Measurements from ENCODE around the gene GALNT6. TPM values are rescaled to one million over a fixed set of nuclear protein-coding genes. Genes with fewer than 3 reads are reported as not detected.

Gene GALNT6
- total RNA-seq, 4 donors from 2014 or later, result 5.8 to 14.1 (median 9.3) TPM

DNA sequence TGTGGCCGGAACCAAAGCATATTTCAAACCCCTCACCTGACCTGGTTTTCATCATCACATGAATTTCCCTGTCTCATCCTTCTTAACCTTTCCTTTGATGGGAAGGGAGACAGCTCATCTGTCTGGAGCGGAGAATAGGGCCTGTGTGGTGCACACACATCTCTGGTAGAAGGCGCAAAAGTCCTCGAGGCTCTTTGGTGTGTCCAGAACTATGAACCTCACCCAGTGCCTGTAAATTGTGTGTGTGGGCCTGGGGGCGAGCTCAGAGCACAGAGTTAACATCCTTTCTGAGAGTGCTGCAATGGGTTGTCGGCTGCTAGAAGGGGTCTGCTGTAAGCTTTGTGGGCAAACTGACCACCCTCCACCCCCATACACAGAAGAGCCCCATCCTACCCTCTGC, 749 bp downstream of the GALNT6 start:
- no peak for TF ChIP-seq POLR2A (IDR thresholded peaks at IDR 0.05)
- TF ChIP-seq, protein P1, sequence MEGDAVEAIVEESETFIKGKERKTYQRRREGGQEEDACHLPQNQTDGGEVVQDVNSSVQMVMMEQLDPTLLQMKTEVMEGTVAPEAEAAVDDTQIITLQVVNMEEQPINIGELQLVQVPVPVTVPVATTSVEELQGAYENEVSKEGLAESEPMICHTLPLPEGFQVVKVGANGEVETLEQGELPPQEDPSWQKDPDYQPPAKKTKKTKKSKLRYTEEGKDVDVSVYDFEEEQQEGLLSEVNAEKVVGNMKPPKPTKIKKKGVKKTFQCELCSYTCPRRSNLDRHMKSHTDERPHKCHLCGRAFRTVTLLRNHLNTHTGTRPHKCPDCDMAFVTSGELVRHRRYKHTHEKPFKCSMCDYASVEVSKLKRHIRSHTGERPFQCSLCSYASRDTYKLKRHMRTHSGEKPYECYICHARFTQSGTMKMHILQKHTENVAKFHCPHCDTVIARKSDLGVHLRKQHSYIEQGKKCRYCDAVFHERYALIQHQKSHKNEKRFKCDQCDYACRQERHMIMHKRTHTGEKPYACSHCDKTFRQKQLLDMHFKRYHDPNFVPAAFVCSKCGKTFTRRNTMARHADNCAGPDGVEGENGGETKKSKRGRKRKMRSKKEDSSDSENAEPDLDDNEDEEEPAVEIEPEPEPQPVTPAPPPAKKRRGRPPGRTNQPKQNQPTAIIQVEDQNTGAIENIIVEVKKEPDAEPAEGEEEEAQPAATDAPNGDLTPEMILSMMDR (IDR thresholded peaks at IDR 0.05), result no peak
- DNase-seq, result no peak
- intact Hi-C loops (cut with DNase I), result no loop called here
- 89 to 93% methylated on average over 6 of the region's 6 CpGs for WGBS, 2 donors
- no peaks in the 10 kb centered on the region for H3K9me3 ChIP-seq
- peaks cover 0 to 11% of the 10 kb centered on the region in 2 donors for H3K4me1 ChIP-seq
- H3K27me3 ChIP-seq, result no peaks in the 10 kb centered on the region
- no peak overlapping the region for H3K27ac ChIP-seq
- H3K4me3 ChIP-seq (replicated peaks in 1 of 3), result no peak overlapping the region
- no peaks in the 10 kb centered on the region for H3K36me3 ChIP-seq

DNA sequence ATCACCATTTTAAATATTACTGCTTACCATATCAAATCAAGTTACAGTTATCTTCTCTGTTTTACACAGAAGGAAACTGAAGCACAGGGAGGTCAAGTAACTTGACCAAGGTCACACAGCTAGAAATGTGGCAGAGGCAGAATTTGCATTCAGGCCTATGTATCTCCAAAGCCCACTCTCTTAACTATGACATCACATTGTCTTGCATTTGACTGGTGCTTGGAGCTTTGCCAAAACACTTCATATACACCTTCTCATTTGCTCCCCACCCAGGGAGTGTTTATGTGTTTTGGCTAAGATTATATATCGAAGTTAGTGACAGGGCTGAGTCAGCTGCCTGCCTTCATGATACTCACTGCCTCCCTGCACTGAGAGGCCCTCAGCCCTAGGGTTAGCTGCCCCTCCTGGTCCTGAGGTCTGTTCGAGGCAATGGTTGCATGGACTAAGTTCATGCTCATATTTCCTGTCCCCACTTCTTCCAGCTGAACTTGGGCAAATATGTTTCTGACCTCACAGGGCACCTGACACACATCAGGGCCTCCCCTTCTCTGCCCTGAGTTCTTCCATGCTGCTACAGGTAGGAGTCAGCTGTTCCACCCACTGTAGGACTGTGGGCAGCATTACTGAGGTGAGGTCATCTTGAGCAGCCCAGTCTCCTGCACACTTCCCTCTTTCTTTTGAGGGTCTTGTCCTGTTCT, 1.8 kb downstream of the GALNT6 start:
- H3K4me3 ChIP-seq (replicated peaks in 1 of 3), result no peak overlapping the region
- WGBS, 2 donors, result 77 to 94% methylated on average over 2 of the region's 2 CpGs
- H3K27ac ChIP-seq, result no peak overlapping the region
- TF ChIP-seq, protein P1 (IDR thresholded peaks at IDR 0.05), result no peak
- TF ChIP-seq POLR2A (IDR thresholded peaks at IDR 0.05), result no peak
- intact Hi-C loops (cut with DNase I), result no loop called here
- H3K4me1 ChIP-seq, result peaks cover 0 to 11% of the 10 kb centered on the region in 2 donors
- DNase-seq, result no peak
- no peaks in the 10 kb centered on the region for H3K36me3 ChIP-seq
- H3K27me3 ChIP-seq, result no peaks in the 10 kb centered on the region
- no peaks in the 10 kb centered on the region for H3K9me3 ChIP-seq

DNA sequence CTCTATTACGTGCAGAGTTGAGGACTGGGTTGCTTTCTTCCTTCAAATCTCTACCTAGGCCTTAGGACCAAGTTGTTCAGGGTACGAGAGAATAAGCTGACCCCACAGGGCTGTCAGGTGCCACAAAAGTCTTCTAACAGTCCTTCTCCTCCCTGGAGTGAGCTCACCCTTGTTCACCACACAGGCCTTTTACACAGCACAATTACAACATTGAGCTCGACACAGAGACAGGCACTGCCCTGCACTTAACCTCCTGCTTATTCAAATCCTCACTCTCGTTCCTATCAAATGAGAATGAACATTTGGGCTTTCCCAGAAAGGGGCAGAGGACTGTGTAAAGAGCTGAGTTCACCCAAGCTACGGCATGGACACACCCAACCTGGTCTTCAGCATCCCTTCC, 2.4 kb downstream of the GALNT6 start:
- Histone ChIP-seq H3K36me3 (no peaks in the 10 kb centered on the region), H3K27ac (no peak overlapping the region), H3K9me3 (no peaks in the 10 kb centered on the region), H3K4me3 (replicated peaks in 1 of 3) (no peak overlapping the region), H3K4me1 (peaks cover 0 to 11% of the 10 kb centered on the region in 2 donors), H3K27me3 (no peaks in the 10 kb centered on the region)
- intact Hi-C loops (cut with DNase I), result no loop called here
- whole genome bisulfite sequencing, 2 donors, result 91 to 97% methylated on average over 5 of the region's 5 CpGs
- no peak for DNase-seq
- TF ChIP-seq POLR2A (IDR thresholded peaks at IDR 0.05), result no peak
- TF ChIP-seq, protein P1 (IDR thresholded peaks at IDR 0.05), result no peak

DNA sequence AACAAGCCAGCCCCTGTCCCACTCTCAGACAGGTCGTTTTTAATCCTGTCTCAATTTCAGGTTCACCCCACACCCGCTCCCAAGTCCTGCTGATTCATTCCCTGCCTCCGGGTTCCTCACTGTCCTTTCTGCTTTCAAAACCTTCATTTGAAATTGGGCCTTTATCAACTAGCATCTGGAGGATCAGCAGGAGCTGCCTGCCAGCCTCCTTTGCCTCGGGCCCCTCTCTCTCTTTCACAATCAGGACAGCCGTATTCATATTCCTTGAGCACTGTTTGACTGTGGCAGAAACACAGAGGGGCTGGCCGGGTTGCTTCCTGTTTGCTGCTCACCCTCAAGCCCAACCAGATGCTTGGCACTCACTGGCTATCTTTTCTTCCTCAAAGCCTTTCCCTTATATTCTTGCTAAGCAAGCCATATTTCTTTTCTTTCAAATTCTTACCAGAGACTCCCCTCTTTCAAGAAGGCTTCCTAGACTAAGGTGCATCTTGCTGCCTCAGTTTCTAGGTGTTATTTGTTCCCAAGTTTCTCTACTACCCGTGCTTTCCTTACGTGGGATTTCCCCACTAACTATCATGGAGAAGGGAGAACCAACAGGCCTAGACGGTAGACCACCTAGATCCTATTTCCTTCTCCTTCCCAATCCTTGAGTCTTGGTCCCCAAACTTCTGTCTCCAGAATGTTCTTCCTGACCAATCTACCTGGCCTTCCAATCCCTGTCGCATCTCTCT, 3.0 kb downstream of the GALNT6 start:
- TF ChIP-seq, protein P1 (IDR thresholded peaks at IDR 0.05), result no peak
- whole genome bisulfite sequencing, 2 donors, result 76 to 77% methylated on average over 10 of the region's 10 CpGs
- no peak overlapping the region for H3K27ac ChIP-seq
- H3K36me3 ChIP-seq, result no peaks in the 10 kb centered on the region
- H3K9me3 ChIP-seq, result no peaks in the 10 kb centered on the region
- DNase-seq, result no peak
- peaks cover 0 to 11% of the 10 kb centered on the region in 2 donors for H3K4me1 ChIP-seq
- H3K4me3 ChIP-seq (replicated peaks in 1 of 3), result no peak overlapping the region
- H3K27me3 ChIP-seq, result no peaks in the 10 kb centered on the region
- intact Hi-C loops (cut with DNase I), result no loop called here

DNA sequence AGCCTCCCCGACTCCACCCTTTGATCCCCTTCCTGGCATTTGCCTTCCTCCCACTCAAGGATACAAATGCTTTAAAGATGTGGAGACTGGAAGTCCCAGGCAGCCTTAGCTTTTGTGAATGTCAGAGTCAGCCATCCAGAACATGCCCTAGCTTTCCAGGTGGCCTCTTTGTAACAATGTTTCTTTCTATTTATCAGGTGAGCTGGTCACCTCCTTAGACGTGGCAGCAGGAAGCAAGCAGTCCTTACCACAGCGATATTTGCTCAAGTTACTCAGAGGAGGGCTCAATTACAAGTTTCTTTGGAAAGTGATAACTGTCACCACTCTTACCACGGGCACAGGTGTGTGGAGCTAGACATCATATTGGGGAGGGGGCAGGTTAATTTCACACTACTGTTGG, 4.9 kb downstream of the GALNT6 start:
- Histone ChIP-seq H3K27me3 (no peaks in the 10 kb centered on the region), H3K4me1 (peaks cover 13 to 16% of the 10 kb centered on the region in 2 donors), H3K4me3 (replicated peaks in 1 of 3) (no peak overlapping the region), H3K27ac (no peak overlapping the region), H3K9me3 (no peaks in the 10 kb centered on the region), H3K36me3 (no peaks in the 10 kb centered on the region)
- intact Hi-C loops (cut with DNase I), result no loop called here
- 43 to 55% methylated on average over 4 of the region's 4 CpGs for WGBS, 2 donors
- TF ChIP-seq, protein P1 (IDR thresholded peaks at IDR 0.05), result no peak
- TF ChIP-seq POLR2A (IDR thresholded peaks at IDR 0.05), result no peak
- no peak for DNase-seq

Measured in thyroid gland (tissue), 4 donors.